ENCODE measurements around the gene KRT85. TPM values are rescaled to one million over a fixed set of nuclear protein-coding genes. Genes with fewer than 3 reads are reported as not detected.

Gene KRT85
- total and polyA plus RNA-seq, 2 of the 13 experiments (the other 11 are each of a cell fraction or from before 2014, with no cell fraction given) = not detected

DNA sequence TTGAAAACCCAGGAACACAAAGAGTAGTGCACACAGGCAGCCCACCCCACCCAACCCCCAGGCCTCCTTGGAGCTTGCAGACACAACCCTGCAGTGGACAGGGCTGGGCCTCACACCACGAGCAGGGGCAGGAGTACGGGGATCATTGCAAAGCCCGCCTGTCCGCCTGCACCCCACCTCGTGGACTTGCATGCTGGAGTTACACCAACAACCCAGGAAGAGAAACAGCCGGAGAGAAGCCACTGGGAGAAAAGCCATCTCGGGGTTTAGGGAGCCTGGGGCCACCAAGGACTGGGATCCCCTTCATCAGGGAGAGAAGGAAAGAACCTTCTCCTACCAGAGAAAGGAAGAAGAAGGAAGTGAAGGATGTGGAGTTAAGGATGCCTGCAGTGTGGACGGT lies 10.0 kb upstream of the KRT85 start:
- DNase-seq (ENCODE audit: low spot score) = no peak
- Histone ChIP-seq H4K20me1 (ENCODE audit: insufficient read depth, low read length) (no peaks in the 10 kb centered on the region), H3K4me3 (replicated peaks in 1 of 3; ENCODE audit: insufficient read depth in 1 of 3, low read depth in 2 of 3, low read length in 3 of 3) (no peak overlapping the region), H3K36me3 (replicated peaks in 1 of 2; ENCODE audit: control insufficient read depth in 1 of 2, insufficient read depth in 2 of 2, low read length in 2 of 2) (no peaks in the 10 kb centered on the region), H3K4me1 (ENCODE audit: insufficient read depth, low read length) (no peaks in the 10 kb centered on the region), H3K9ac (ENCODE audit: insufficient read depth, low read depth, low read length) (no peak overlapping the region), H3K27ac (ENCODE audit: extremely low read length, insufficient read depth, low read length) (no peak overlapping the region), H2AFZ (ENCODE audit: low read length) (no peak overlapping the region), H3K79me2 (ENCODE audit: insufficient read depth, low read length) (no peaks in the 10 kb centered on the region), H3K9me3 (ENCODE audit: low read length) (no peaks in the 10 kb centered on the region), H3K27me3 (ENCODE audit: control insufficient read depth in 1 of 2, insufficient read depth in 2 of 2, low read length in 2 of 2) (peaks cover 6 to 15% of the 10 kb centered on the region in 2 experiments; a peak in 3 of 5 replicates), H3K4me2 (ENCODE audit: low read depth, low read length) (no peak overlapping the region)
- 15% methylated on average over 5 of the region's 8 CpGs for WGBS (ENCODE audit: low lambda C conversion rate)
- no peak for FAIRE-seq
- CTCF ChIA-PET (ENCODE audit: low intra/inter-chr PET ratio, low total read pairs) = no interaction called here
- ATAC-seq = no peak
- TF ChIP-seq RAD51 (IDR thresholded peaks at IDR 0.05; ENCODE audit: borderline replicate concordance) (no peak), ZSCAN31 (CRISPR knock-in tag; IDR thresholded peaks at IDR 0.05; ENCODE audit: low read depth) (no peak), ZNF282 (IDR thresholded peaks at IDR 0.05; ENCODE audit: partially characterized antibody) (no peak), ZNF629 (CRISPR knock-in tag; conservative IDR thresholded peaks at IDR 0.05) (no peak), ZNF589 (CRISPR knock-in tag; conservative IDR thresholded peaks at IDR 0.05) (no peak)
- TF ChIP-seq, protein P1, sequence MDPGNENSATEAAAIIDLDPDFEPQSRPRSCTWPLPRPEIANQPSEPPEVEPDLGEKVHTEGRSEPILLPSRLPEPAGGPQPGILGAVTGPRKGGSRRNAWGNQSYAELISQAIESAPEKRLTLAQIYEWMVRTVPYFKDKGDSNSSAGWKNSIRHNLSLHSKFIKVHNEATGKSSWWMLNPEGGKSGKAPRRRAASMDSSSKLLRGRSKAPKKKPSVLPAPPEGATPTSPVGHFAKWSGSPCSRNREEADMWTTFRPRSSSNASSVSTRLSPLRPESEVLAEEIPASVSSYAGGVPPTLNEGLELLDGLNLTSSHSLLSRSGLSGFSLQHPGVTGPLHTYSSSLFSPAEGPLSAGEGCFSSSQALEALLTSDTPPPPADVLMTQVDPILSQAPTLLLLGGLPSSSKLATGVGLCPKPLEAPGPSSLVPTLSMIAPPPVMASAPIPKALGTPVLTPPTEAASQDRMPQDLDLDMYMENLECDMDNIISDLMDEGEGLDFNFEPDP (CRISPR knock-in tag; conservative IDR thresholded peaks at IDR 0.05) = no peak
- TF ChIP-seq, protein P2, sequence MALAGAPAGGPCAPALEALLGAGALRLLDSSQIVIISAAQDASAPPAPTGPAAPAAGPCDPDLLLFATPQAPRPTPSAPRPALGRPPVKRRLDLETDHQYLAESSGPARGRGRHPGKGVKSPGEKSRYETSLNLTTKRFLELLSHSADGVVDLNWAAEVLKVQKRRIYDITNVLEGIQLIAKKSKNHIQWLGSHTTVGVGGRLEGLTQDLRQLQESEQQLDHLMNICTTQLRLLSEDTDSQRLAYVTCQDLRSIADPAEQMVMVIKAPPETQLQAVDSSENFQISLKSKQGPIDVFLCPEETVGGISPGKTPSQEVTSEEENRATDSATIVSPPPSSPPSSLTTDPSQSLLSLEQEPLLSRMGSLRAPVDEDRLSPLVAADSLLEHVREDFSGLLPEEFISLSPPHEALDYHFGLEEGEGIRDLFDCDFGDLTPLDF (CRISPR knock-in tag; IDR thresholded peaks at IDR 0.05) = no peak
- BruUV-seq (replicated peaks) = no TSS peak
- intact Hi-C loops (cut with micrococcal nuclease; ENCODE audit: unreplicated experiment) (no loop called here), in situ Hi-C loops (cut with HindIII; ENCODE audit: extremely low pct_ligation_motif_present, low pct_unique_long_range_greater_than_20kb) (loop anchor here (25.0 kb wide), 1 partner anchor 610 kb away; no protein-coding TSS in a partner anchor)
- POLR2A ChIA-PET = no interaction called here
